Measurements from ENCODE around the gene AUTS2.

AUTS2 gene

GRCh38 chr7:69696686-69697685 lies 98.7 kb downstream of the AUTS2 start:
- TF ChIP-seq CTCF (IDR thresholded peaks at IDR 0.05; ENCODE audit: borderline replicate concordance, insufficient read depth, low read depth, low read length): no peak
- H3K4me3 ChIP-seq (ENCODE audit: low read depth, low read length): no peak overlapping the region

- TF ChIP-seq CTCF (IDR thresholded peaks at IDR 0.05; ENCODE audit: borderline replicate concordance, insufficient read depth, low read depth, low read length): no peak
- H3K4me3 ChIP-seq (ENCODE audit: low read depth, low read length): no peak overlapping the region
Observed at GRCh38 chr7:69698109-69698825, 100.0 kb downstream of the AUTS2 start.

GRCh38 chr7:69699931-69700330 lies 101.7 kb downstream of the AUTS2 start:
- TF ChIP-seq CTCF (IDR thresholded peaks at IDR 0.05; ENCODE audit: borderline replicate concordance, insufficient read depth, low read depth, low read length): no peak
- no peak overlapping the region for H3K4me3 ChIP-seq (ENCODE audit: low read depth, low read length)

GRCh38 chr7:69700331-69700730 lies 102.1 kb downstream of the AUTS2 start:
- no peak for TF ChIP-seq CTCF (IDR thresholded peaks at IDR 0.05; ENCODE audit: borderline replicate concordance, insufficient read depth, low read depth, low read length)

GRCh38 chr7:69701288-69701687 lies 103.0 kb downstream of the AUTS2 start:
- no peak overlapping the region for H3K4me3 ChIP-seq (ENCODE audit: low read depth, low read length)
- no peak for TF ChIP-seq CTCF (IDR thresholded peaks at IDR 0.05; ENCODE audit: borderline replicate concordance, insufficient read depth, low read depth, low read length)

More at GRCh38 chr7:69700331-69700730, 102.1 kb downstream of the AUTS2 start:
- no peak overlapping the region for H3K4me3 ChIP-seq (ENCODE audit: low read depth, low read length)

GRCh38 chr7:69702357-69702756 lies 104.1 kb downstream of the AUTS2 start:
- H3K4me3 ChIP-seq (ENCODE audit: low read depth, low read length): no peak overlapping the region
- no peak for TF ChIP-seq CTCF (IDR thresholded peaks at IDR 0.05; ENCODE audit: borderline replicate concordance, insufficient read depth, low read depth, low read length)

Measured in GM12875 (cell line).